Measurements from ENCODE around the gene LRRIQ1.

Gene LRRIQ1

GRCh38 chr12:85085066-85085465, 48.9 kb downstream of the LRRIQ1 start:
- no peaks in the 10 kb centered on the region for H3K36me3 ChIP-seq (ENCODE audit: control insufficient read depth in 2 of 2, insufficient read depth in 1 of 2, low read length in 2 of 2)
- H3K27ac ChIP-seq (ENCODE audit: extremely low read depth, low read depth, low read length), result no peak overlapping the region
- CTCF ChIA-PET, result no interaction called here

GRCh38 chr12:85089792-85090191, 53.6 kb downstream of the LRRIQ1 start:
- CTCF ChIA-PET, result no interaction called here
- POLR2A ChIA-PET, result no interaction called here

More at GRCh38 chr12:85085066-85085465, 48.9 kb downstream of the LRRIQ1 start:
- H3K4me1 ChIP-seq (ENCODE audit: control insufficient read depth, insufficient read depth, low read length), result no peaks in the 10 kb centered on the region
- H3K9me3 ChIP-seq (ENCODE audit: control insufficient read depth, insufficient read depth, low read depth, low read length), result no peaks in the 10 kb centered on the region
- POLR2A ChIA-PET, result no interaction called here
- no peak for TF ChIP-seq ZNF23 (tag by site-specific recombination; IDR thresholded peaks at IDR 0.05; ENCODE audit: borderline replicate concordance)
- no peak for TF ChIP-seq SCRT2 (tag by site-specific recombination; IDR thresholded peaks at IDR 0.05)
- TF ChIP-seq ZNF473 (tag by site-specific recombination; IDR thresholded peaks at IDR 0.05), result no peak
- no peak for TF ChIP-seq KLF8 (tag by site-specific recombination; IDR thresholded peaks at IDR 0.05)
- TF ChIP-seq ZNF19 (tag by site-specific recombination; IDR thresholded peaks at IDR 0.05; ENCODE audit: low read depth), result no peak
- TF ChIP-seq ZNF341 (tag by site-specific recombination; IDR thresholded peaks at IDR 0.05; ENCODE audit: low read depth), result no peak
- no peak for TF ChIP-seq ZNF416 (tag by site-specific recombination; IDR thresholded peaks at IDR 0.05)
- no peak for TF ChIP-seq REPIN1 (tag by site-specific recombination; IDR thresholded peaks at IDR 0.05; ENCODE audit: low read depth)
- TF ChIP-seq ZNF792 (tag by site-specific recombination; IDR thresholded peaks at IDR 0.05), result no peak
- no peak for TF ChIP-seq ZBTB7A (tag by site-specific recombination; IDR thresholded peaks at IDR 0.05; ENCODE audit: low read depth)
- TF ChIP-seq ZNF623 (tag by site-specific recombination; IDR thresholded peaks at IDR 0.05), result no peak
- TF ChIP-seq ZNF658 (tag by site-specific recombination; IDR thresholded peaks at IDR 0.05), result no peak
- no peak for TF ChIP-seq SP2 (tag by site-specific recombination; IDR thresholded peaks at IDR 0.05)
- H3K4me3 ChIP-seq (ENCODE audit: low read depth, low read length), result no peak overlapping the region

More at GRCh38 chr12:85089792-85090191, 53.6 kb downstream of the LRRIQ1 start:
- Histone ChIP-seq H3K4me1 (ENCODE audit: control insufficient read depth, insufficient read depth, low read length) (no peaks in the 10 kb centered on the region), H3K4me3 (ENCODE audit: low read depth, low read length) (no peak overlapping the region), H3K9me3 (ENCODE audit: control insufficient read depth, insufficient read depth, low read depth, low read length) (no peaks in the 10 kb centered on the region), H3K36me3 (ENCODE audit: control insufficient read depth in 2 of 2, insufficient read depth in 1 of 2, low read length in 2 of 2) (no peaks in the 10 kb centered on the region), H3K27ac (ENCODE audit: extremely low read depth, low read depth, low read length) (no peak overlapping the region)
- TF ChIP-seq ZNF394 (tag by site-specific recombination; IDR thresholded peaks at IDR 0.05; ENCODE audit: borderline replicate concordance), result no peak
- no peak for TF ChIP-seq ZNF76 (tag by site-specific recombination; IDR thresholded peaks at IDR 0.05; ENCODE audit: borderline replicate concordance, low read depth)
- TF ChIP-seq ZNF514 (tag by site-specific recombination; IDR thresholded peaks at IDR 0.05), result no peak
- no peak for TF ChIP-seq ZNF776 (tag by site-specific recombination; IDR thresholded peaks at IDR 0.05; ENCODE audit: borderline replicate concordance)
- no peak for TF ChIP-seq ZNF280C (tag by site-specific recombination; IDR thresholded peaks at IDR 0.05)
- TF ChIP-seq ZNF670 (tag by site-specific recombination; IDR thresholded peaks at IDR 0.05; ENCODE audit: low read depth), result no peak
- TF ChIP-seq ZNF626 (tag by site-specific recombination; IDR thresholded peaks at IDR 0.05), result no peak
- TF ChIP-seq ZNF148 (tag by site-specific recombination; IDR thresholded peaks at IDR 0.05; ENCODE audit: borderline replicate concordance), result no peak
- no peak for TF ChIP-seq ZNF16 (tag by site-specific recombination; IDR thresholded peaks at IDR 0.05; ENCODE audit: low read depth)
